ENCODE results near the gene APBA1.

DNA sequence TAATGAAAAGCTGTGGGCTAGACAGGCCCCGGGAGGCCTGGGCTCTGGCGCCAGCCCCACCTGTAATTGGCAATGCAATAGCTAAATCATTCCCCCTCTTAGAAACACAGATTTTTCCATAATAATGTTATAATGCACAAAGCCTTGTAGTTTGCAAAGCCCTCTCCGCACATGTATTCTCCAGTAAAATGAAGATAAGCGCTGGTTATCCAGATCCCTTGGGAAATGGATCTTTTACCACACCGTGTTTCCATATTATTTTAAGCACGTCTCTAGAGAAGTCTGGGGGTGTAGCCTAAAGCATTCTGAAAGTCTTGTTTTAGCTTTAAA is 1.1 kb upstream of the APBA1 start:
- no peak for TF ChIP-seq GLIS3 (CRISPR knock-in tag; IDR thresholded peaks at IDR 0.05)
- TF ChIP-seq, protein P1, sequence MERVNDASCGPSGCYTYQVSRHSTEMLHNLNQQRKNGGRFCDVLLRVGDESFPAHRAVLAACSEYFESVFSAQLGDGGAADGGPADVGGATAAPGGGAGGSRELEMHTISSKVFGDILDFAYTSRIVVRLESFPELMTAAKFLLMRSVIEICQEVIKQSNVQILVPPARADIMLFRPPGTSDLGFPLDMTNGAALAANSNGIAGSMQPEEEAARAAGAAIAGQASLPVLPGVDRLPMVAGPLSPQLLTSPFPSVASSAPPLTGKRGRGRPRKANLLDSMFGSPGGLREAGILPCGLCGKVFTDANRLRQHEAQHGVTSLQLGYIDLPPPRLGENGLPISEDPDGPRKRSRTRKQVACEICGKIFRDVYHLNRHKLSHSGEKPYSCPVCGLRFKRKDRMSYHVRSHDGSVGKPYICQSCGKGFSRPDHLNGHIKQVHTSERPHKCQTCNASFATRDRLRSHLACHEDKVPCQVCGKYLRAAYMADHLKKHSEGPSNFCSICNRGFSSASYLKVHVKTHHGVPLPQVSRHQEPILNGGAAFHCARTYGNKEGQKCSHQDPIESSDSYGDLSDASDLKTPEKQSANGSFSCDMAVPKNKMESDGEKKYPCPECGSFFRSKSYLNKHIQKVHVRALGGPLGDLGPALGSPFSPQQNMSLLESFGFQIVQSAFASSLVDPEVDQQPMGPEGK (CRISPR knock-in tag; IDR thresholded peaks at IDR 0.05; ENCODE audit: borderline replicate concordance) = no peak
- no peak for TF ChIP-seq TCF4 (CRISPR knock-in tag; IDR thresholded peaks at IDR 0.05; ENCODE audit: borderline replicate concordance)
- TF ChIP-seq SNAI2 (CRISPR knock-in tag; IDR thresholded peaks at IDR 0.05) = no peak

Measured in SK-N-SH treated with all-trans-retinoic acid at 6 μM for 48 hours (cell line).